Sigmoid colon (tissue), 4 donors: ENCODE measurements around the gene MYOZ2.

Experiments used
- POLR2A ChIP-seq, 2 donors: fragments of 450-650 bp; IDR thresholded peaks; one replicate each; pipeline ENCODE4 v1.6.1; 2016; ENCODE audit warnings: antibody characterized with exemption in 2 of 2, mild to moderate bottlenecking in 2 of 2, moderate library complexity in 2 of 2
- POLR2AphosphoS5 ChIP-seq, 4 donors: sonication (generic); formaldehyde crosslinking; IDR thresholded peaks; one replicate each; pipeline ENCODE4 v1.6.1; 2017; ENCODE audit warnings: antibody characterized with exemption in 4 of 4
- TF ChIP-seq, protein P1 (sequence below), 4 experiments: fragments of 450-650 bp in 3 of 4; fragments of 200-600 bp in 1 of 4; IDR thresholded peaks; one replicate each; pipeline ENCODE4 v1.5.1; 2016 to 2019; ENCODE audit warnings: antibody characterized with exemption in 4 of 4, mild to moderate bottlenecking in 3 of 4, moderate library complexity in 2 of 4

DNA sequence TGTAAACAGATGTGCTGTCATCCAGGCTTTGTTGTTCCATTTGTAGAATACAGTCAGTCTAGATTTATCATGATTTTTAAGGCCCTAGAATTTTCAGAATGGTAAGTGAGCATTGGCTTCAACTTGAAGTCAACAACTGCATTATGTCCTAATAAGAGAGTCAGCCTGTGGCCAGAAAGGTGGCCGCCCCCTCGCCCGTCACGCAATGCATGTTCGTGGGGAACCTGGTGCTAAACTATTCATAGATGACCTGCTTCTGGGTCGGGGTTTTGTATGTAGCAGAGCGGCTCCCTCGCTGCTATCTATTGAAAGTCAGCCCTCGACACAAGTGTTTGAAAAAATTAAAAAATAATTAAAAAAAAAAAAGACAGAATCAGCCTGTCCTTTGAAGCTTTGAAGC lies 101.6 kb downstream of the MYOZ2 start:
- TF ChIP-seq, protein P1, sequence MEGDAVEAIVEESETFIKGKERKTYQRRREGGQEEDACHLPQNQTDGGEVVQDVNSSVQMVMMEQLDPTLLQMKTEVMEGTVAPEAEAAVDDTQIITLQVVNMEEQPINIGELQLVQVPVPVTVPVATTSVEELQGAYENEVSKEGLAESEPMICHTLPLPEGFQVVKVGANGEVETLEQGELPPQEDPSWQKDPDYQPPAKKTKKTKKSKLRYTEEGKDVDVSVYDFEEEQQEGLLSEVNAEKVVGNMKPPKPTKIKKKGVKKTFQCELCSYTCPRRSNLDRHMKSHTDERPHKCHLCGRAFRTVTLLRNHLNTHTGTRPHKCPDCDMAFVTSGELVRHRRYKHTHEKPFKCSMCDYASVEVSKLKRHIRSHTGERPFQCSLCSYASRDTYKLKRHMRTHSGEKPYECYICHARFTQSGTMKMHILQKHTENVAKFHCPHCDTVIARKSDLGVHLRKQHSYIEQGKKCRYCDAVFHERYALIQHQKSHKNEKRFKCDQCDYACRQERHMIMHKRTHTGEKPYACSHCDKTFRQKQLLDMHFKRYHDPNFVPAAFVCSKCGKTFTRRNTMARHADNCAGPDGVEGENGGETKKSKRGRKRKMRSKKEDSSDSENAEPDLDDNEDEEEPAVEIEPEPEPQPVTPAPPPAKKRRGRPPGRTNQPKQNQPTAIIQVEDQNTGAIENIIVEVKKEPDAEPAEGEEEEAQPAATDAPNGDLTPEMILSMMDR (IDR thresholded peaks at IDR 0.05), result no peak
- TF ChIP-seq POLR2A (IDR thresholded peaks at IDR 0.05) (no peak), POLR2AphosphoS5 (IDR thresholded peaks at IDR 0.05) (no peak)
